ENCODE results near the gene ARHGEF16. TPM values are rescaled to one million over a fixed set of nuclear protein-coding genes. Genes with fewer than 3 reads are reported as not detected.

Gene ARHGEF16
- total RNA-seq, 1 donor from 2014 or later = 33.0 TPM

DNA sequence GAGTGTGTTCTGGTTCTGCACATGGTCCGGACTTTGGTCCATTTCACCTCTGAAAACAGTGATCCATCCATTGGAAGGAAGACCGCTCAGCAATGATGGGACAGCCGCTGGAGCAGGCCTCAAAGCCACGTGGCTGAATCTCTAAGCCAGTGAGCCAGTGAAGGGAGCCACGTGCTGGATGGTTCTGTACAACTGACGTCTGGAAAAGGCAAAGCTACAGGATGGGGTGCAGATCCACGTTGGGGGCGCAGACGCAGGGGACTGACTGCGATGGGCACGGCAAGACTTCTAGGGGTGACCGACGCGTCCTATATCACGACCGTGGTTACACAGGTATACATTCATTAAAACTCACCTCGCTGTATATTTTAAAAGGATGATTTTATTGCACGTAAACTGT, 10.2 kb upstream of the ARHGEF16 start:
- no peak for DNase-seq (ENCODE audit: low read depth)
- Histone ChIP-seq H3K36me3 (ENCODE audit: control insufficient read depth, insufficient read depth, low read length) (no peaks in the 10 kb centered on the region), H3K27me3 (ENCODE audit: control insufficient read depth, insufficient read depth, low read length) (peaks cover 26% of the 10 kb centered on the region), H3K4me3 (ENCODE audit: low read depth, low read length) (no peak overlapping the region)
- TF ChIP-seq, protein P1, sequence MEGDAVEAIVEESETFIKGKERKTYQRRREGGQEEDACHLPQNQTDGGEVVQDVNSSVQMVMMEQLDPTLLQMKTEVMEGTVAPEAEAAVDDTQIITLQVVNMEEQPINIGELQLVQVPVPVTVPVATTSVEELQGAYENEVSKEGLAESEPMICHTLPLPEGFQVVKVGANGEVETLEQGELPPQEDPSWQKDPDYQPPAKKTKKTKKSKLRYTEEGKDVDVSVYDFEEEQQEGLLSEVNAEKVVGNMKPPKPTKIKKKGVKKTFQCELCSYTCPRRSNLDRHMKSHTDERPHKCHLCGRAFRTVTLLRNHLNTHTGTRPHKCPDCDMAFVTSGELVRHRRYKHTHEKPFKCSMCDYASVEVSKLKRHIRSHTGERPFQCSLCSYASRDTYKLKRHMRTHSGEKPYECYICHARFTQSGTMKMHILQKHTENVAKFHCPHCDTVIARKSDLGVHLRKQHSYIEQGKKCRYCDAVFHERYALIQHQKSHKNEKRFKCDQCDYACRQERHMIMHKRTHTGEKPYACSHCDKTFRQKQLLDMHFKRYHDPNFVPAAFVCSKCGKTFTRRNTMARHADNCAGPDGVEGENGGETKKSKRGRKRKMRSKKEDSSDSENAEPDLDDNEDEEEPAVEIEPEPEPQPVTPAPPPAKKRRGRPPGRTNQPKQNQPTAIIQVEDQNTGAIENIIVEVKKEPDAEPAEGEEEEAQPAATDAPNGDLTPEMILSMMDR (IDR thresholded peaks at IDR 0.05; ENCODE audit: insufficient read depth, low read length, poor library complexity, severe bottlenecking) = no peak

GRCh38 chr1:3444736-3445135, 9.7 kb upstream of the ARHGEF16 start:
- Histone ChIP-seq H3K4me3 (ENCODE audit: low read depth, low read length) (no peak overlapping the region), H3K36me3 (ENCODE audit: control insufficient read depth, insufficient read depth, low read length) (no peaks in the 10 kb centered on the region), H3K27me3 (ENCODE audit: control insufficient read depth, insufficient read depth, low read length) (peaks cover 26% of the 10 kb centered on the region)
- DNase-seq (ENCODE audit: low read depth) = no peak
- TF ChIP-seq, protein P1 (IDR thresholded peaks at IDR 0.05; ENCODE audit: insufficient read depth, low read length, poor library complexity, severe bottlenecking) = no peak

DNA sequence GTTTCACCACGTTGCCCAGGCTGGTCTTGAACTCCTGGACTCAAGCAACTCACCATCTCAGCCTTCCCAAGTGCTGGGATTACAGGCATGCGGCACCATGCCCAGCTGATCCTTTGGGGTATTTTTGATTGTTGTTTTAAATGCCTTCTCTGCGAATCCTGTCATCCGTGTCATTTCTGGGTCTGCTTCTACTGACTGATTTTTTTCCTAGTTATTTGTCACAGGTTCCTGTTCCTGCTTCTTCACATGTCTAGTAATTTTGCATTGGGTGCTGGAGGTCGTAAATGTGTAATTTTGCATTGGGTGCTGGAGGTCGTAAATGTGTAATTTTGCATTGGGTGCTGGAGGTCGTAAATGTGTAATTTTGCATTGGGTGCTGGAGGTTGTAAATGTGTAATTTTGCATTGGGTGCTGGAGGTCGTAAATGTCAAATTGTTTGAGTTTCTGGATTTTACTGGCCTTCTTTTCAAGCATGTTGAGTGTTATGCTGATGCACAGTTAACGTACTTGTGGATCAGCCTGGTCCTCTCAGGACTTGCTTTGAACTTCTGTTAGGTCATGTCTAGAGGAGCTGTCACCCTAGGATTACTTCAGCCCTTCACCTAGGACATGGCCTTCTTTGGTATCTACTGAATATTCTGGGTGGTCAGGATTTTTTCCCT, 4.1 kb upstream of the ARHGEF16 start:
- TF ChIP-seq, protein P1 (IDR thresholded peaks at IDR 0.05; ENCODE audit: insufficient read depth, low read length, poor library complexity, severe bottlenecking) = no peak
- no peak for DNase-seq (ENCODE audit: low read depth)
- no peak overlapping the region for H3K4me3 ChIP-seq (ENCODE audit: low read depth, low read length)
- no peaks in the 10 kb centered on the region for H3K36me3 ChIP-seq (ENCODE audit: control insufficient read depth, insufficient read depth, low read length)
- peaks cover 9% of the 10 kb centered on the region for H3K27me3 ChIP-seq (ENCODE audit: control insufficient read depth, insufficient read depth, low read length)

DNA sequence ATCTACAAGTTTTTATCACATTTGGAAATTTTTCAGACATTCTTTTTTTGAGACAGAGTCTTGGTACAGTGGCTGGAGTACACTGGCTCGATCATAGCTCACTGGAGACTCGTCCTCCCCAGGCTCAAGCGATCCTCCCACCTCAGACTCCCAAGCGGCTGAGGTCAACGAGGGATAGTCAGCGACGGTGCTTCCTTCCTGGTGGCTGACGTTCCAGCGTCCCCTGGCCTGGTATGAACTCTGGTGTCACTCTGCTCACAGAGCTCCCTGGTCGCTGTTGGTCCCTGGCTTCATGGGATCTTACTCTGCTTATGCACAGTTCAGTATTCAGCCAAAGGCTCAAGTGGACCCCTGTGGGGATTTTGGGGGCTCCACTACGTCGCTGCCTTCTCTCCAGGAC, 3.5 kb upstream of the ARHGEF16 start:
- Histone ChIP-seq H3K4me3 (ENCODE audit: low read depth, low read length) (no peak overlapping the region), H3K36me3 (ENCODE audit: control insufficient read depth, insufficient read depth, low read length) (no peaks in the 10 kb centered on the region), H3K27me3 (ENCODE audit: control insufficient read depth, insufficient read depth, low read length) (peaks cover 8% of the 10 kb centered on the region)
- TF ChIP-seq, protein P1 (IDR thresholded peaks at IDR 0.05; ENCODE audit: insufficient read depth, low read length, poor library complexity, severe bottlenecking) = no peak
- no peak for DNase-seq (ENCODE audit: low read depth)

- TF ChIP-seq, protein P1 (IDR thresholded peaks at IDR 0.05; ENCODE audit: insufficient read depth, low read length, poor library complexity, severe bottlenecking) = no peak
- no peak for DNase-seq (ENCODE audit: low read depth)
- Histone ChIP-seq H3K27me3 (ENCODE audit: control insufficient read depth, insufficient read depth, low read length) (peaks cover 8% of the 10 kb centered on the region), H3K4me3 (ENCODE audit: low read depth, low read length) (no peak overlapping the region), H3K36me3 (ENCODE audit: control insufficient read depth, insufficient read depth, low read length) (no peaks in the 10 kb centered on the region)
Observed at GRCh38 chr1:3451994-3452865, 2.2 kb upstream of the ARHGEF16 start.
